HepG2 (cell line): ENCODE results near the gene TECPR1. TPM values are rescaled to one million over a fixed set of nuclear protein-coding genes. Genes with fewer than 3 reads are reported as not detected.

Experiments
- ETS1 ChIP-seq: sonication (generic); formaldehyde crosslinking; IDR thresholded peaks from 2 replicates; pipeline ENCODE4 v1.4.0; 2020; ENCODE audit warnings: missing genetic modification reagents
- GABPB1 ChIP-seq: IDR thresholded peaks from 2 replicates; pipeline ENCODE4 v1.6.1; 2016; ENCODE audit warnings: mild to moderate bottlenecking, missing genetic modification reagents, moderate library complexity, missing compliant biosample characterization
- KDM1A ChIP-seq: IDR thresholded peaks from 2 replicates; pipeline ENCODE4 v1.6.1; 2016; ENCODE audit warnings: missing compliant biosample characterization
- KMT2B ChIP-seq: IDR thresholded peaks from 2 replicates; pipeline ENCODE4 v1.6.1; 2016; ENCODE audit warnings: missing genetic modification reagents, missing compliant biosample characterization
- MATR3 ChIP-seq: sonication (generic); formaldehyde crosslinking; IDR thresholded peaks from 2 replicates; pipeline ENCODE4 v1.4.0; 2020; ENCODE audit warnings: missing genetic modification reagents
- PHF8 ChIP-seq: sonication (generic); formaldehyde crosslinking; IDR thresholded peaks from 2 replicates; pipeline ENCODE4 v1.5.0; 2020; ENCODE audit warnings: missing genetic modification reagents
- SIN3A ChIP-seq: IDR thresholded peaks from 2 replicates; pipeline ENCODE4 v1.6.1; 2011; ENCODE audit warnings: low read depth, mild to moderate bottlenecking, control low read depth, low read length, borderline replicate concordance
- TOE1 ChIP-seq: sonication (generic); formaldehyde crosslinking; IDR thresholded peaks from 2 replicates; pipeline ENCODE4 v1.4.0; 2020; ENCODE audit warnings: mild to moderate bottlenecking, missing genetic modification reagents
- ZBTB38 ChIP-seq: sonication (generic); formaldehyde crosslinking; IDR thresholded peaks from 2 replicates; pipeline ENCODE4 v1.5.1; 2020; ENCODE audit warnings: mild to moderate bottlenecking, missing genetic modification reagents
- ZFP62 ChIP-seq: sonication (generic); formaldehyde crosslinking; IDR thresholded peaks from 2 replicates; pipeline ENCODE4 v1.4.0; 2020; ENCODE audit warnings: missing genetic modification reagents
- ZMYM2 ChIP-seq: sonication (generic); formaldehyde crosslinking; IDR thresholded peaks from 2 replicates; pipeline ENCODE4 v1.8.0; 2022; ENCODE audit warnings: mild to moderate bottlenecking, missing genetic modification reagents
- ZNF558 ChIP-seq: sonication (generic); formaldehyde crosslinking; IDR thresholded peaks from 2 replicates; pipeline ENCODE4 v1.9.0; 2022; ENCODE audit warnings: mild to moderate bottlenecking, missing genetic modification reagents, borderline replicate concordance
- ZNF607 ChIP-seq: sonication (generic); formaldehyde crosslinking; IDR thresholded peaks from 2 replicates; pipeline ENCODE4 v1.5.1; 2020; ENCODE audit warnings: missing genetic modification reagents, mild to moderate bottlenecking, borderline replicate concordance
- ZNF615 ChIP-seq: sonication (generic); formaldehyde crosslinking; IDR thresholded peaks from 2 replicates; pipeline ENCODE4 v1.5.0; 2020; ENCODE audit warnings: mild to moderate bottlenecking, missing genetic modification reagents, borderline replicate concordance
- ZNF691 ChIP-seq: sonication (generic); formaldehyde crosslinking; IDR thresholded peaks from 2 replicates; pipeline ENCODE4 v1.4.0; 2020; ENCODE audit warnings: missing genetic modification reagents, low read depth, mild to moderate bottlenecking, borderline replicate concordance
- ZNF7 ChIP-seq: IDR thresholded peaks from 2 replicates; pipeline ENCODE4 v1.6.1; 2016; ENCODE audit warnings: missing biosample characterization, missing genetic modification reagents
- ZNF740 ChIP-seq: sonication (generic); formaldehyde crosslinking; IDR thresholded peaks from 2 replicates; pipeline ENCODE4 v1.4.0; 2020; ENCODE audit warnings: missing genetic modification reagents
- polyA plus RNA-seq, 8 experiments: library from polyadenylated mRNA; depleted of rRNA in 3 of 8; stranded (reverse) in 7 of 8; unstranded in 1 of 8; fragments of >200 nt; fragmentation: Illumina TruSeq in 4 of 8; extraction: Trizol in 4 of 8; gene quantifications; 2 replicates each; pipeline versions ENCODE4 v1.2.1 to v1.2.3, GENCODE V29; 2011 to 2016; ENCODE audit warnings: low read depth in 4 of 8, missing spikeins in 1 of 8, mixed read lengths in 1 of 8; ENCODE audit not compliant: insufficient read depth in 1 of 8
- total RNA-seq, 5 experiments: library from RNA; depleted of rRNA; stranded (reverse); fragments of >200 nt; fragmentation: Illumina TruSeq; extraction: Trizol; gene quantifications; 2 replicates each; pipeline ENCODE4 v1.2.3, GENCODE V29; 2016; ENCODE audit warnings: low read depth in 1 of 5
- TF ChIP-seq, protein P1 (sequence below): sonication (generic); formaldehyde crosslinking; IDR thresholded peaks from 2 replicates; pipeline ENCODE4 v1.4.0; 2020; ENCODE audit warnings: missing genetic modification reagents
- TF ChIP-seq, protein P2 (sequence below): sonication (generic); formaldehyde crosslinking; IDR thresholded peaks from 2 replicates; pipeline ENCODE4 v1.4.0; 2020; ENCODE audit warnings: mild to moderate bottlenecking, missing genetic modification reagents
- TF ChIP-seq, protein P3 (sequence below): sonication (generic); formaldehyde crosslinking; IDR thresholded peaks from 2 replicates; pipeline ENCODE4 v1.9.0; 2022; ENCODE audit warnings: low read depth, missing genetic modification reagents
- TF ChIP-seq, protein P4 (sequence below): sonication (generic); formaldehyde crosslinking; conservative IDR thresholded peaks from 2 replicates; pipeline ENCODE4 v1.4.0; 2020; ENCODE audit warnings: missing genetic modification reagents

TECPR1 gene
- total and polyA plus RNA-seq, 2 of the 13 experiments (the other 11 are each of a cell fraction or from before 2014, with no cell fraction given): 2.3 to 6.3 TPM

DNA sequence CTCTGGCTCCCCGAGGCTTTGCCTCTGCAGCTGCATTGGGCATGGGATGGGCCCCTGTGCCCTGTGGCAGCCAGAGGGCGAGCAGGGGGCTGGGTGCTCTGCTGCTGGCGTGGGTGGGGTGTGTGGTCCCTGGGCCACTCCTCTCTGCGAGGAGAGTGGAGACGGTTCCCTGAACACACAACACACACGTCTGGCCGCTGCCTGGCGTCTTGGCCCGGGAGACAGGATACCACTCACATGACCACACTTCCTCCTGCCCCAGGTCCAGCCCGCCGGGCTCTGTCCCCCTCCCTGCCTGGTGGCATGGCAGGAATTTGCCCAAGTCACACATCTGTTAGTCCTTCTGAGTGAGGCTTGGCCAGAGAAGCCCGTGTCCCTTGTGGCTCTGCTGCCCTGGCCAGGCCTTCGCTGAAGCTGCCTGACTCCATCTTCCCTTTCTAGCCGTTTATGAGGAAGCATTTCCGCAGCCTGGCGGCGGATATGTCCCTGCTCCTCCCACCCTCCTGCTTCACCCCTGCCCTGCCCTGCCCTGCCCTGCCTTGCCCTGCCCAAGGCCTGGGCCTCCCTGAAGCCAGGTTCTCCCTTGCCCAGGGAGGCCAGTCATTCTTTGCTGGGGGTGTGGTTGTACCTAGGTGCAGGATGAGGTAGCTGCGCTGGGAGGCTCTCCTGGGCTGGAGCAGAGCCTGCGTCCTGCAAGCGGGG is 32.5 kb upstream of the TECPR1 start (continued):
- TF ChIP-seq, protein P1, sequence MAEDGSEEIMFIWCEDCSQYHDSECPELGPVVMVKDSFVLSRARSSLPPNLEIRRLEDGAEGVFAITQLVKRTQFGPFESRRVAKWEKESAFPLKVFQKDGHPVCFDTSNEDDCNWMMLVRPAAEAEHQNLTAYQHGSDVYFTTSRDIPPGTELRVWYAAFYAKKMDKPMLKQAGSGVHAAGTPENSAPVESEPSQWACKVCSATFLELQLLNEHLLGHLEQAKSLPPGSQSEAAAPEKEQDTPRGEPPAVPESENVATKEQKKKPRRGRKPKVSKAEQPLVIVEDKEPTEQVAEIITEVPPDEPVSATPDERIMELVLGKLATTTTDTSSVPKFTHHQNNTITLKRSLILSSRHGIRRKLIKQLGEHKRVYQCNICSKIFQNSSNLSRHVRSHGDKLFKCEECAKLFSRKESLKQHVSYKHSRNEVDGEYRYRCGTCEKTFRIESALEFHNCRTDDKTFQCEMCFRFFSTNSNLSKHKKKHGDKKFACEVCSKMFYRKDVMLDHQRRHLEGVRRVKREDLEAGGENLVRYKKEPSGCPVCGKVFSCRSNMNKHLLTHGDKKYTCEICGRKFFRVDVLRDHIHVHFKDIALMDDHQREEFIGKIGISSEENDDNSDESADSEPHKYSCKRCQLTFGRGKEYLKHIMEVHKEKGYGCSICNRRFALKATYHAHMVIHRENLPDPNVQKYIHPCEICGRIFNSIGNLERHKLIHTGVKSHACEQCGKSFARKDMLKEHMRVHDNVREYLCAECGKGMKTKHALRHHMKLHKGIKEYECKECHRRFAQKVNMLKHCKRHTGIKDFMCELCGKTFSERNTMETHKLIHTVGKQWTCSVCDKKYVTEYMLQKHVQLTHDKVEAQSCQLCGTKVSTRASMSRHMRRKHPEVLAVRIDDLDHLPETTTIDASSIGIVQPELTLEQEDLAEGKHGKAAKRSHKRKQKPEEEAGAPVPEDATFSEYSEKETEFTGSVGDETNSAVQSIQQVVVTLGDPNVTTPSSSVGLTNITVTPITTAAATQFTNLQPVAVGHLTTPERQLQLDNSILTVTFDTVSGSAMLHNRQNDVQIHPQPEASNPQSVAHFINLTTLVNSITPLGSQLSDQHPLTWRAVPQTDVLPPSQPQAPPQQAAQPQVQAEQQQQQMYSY (CRISPR knock-in tag): no peak
- TF ChIP-seq ZMYM2 (no peak), ZNF615 (no peak), ZNF691 (no peak), PHF8 (CRISPR knock-in tag) (no peak), ZNF607 (no peak), SIN3A (no peak), ZBTB38 (CRISPR knock-in tag) (peak; percentile 79), ZFP62 (CRISPR knock-in tag) (no peak), ETS1 (no peak), GABPB1 (CRISPR knock-in tag) (no peak; the same call in 1 of the 2 replicates), MATR3 (CRISPR knock-in tag) (no peak), ZNF740 (CRISPR knock-in tag) (no peak), KMT2B (CRISPR knock-in tag) (no peak), TOE1 (CRISPR knock-in tag) (no peak), KDM1A (CRISPR knock-in tag) (no peak), ZNF558 (CRISPR knock-in tag) (no peak), ZNF7 (no peak)
- TF ChIP-seq, protein P2, sequence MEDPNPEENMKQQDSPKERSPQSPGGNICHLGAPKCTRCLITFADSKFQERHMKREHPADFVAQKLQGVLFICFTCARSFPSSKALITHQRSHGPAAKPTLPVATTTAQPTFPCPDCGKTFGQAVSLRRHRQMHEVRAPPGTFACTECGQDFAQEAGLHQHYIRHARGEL (CRISPR knock-in tag): no peak
- TF ChIP-seq, protein P3, sequence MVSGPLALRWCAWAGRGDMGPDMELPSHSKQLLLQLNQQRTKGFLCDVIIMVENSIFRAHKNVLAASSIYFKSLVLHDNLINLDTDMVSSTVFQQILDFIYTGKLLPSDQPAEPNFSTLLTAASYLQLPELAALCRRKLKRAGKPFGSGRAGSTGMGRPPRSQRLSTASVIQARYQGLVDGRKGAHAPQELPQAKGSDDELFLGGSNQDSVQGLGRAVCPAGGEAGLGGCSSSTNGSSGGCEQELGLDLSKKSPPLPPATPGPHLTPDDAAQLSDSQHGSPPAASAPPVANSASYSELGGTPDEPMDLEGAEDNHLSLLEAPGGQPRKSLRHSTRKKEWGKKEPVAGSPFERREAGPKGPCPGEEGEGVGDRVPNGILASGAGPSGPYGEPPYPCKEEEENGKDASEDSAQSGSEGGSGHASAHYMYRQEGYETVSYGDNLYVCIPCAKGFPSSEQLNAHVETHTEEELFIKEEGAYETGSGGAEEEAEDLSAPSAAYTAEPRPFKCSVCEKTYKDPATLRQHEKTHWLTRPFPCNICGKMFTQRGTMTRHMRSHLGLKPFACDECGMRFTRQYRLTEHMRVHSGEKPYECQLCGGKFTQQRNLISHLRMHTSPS (CRISPR knock-in tag): peak; percentile 65; the same call in 1 of the 2 replicates
- TF ChIP-seq, protein P4, sequence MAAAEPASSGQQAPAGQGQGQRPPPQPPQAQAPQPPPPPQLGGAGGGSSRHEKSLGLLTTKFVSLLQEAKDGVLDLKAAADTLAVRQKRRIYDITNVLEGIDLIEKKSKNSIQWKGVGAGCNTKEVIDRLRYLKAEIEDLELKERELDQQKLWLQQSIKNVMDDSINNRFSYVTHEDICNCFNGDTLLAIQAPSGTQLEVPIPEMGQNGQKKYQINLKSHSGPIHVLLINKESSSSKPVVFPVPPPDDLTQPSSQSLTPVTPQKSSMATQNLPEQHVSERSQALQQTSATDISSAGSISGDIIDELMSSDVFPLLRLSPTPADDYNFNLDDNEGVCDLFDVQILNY (CRISPR knock-in tag): no peak
